HG02642 (cell line): ENCODE measurements around the gene ANXA4.
A peak's percentile ranks its signal among the peaks of the same experiment; 100 is the strongest.
"Not testable (repeated sequence)": the region's sequence is repeated elsewhere in the genome, so short reads cannot be mapped to it uniquely, and the experiment has no call there.

ENCODE experiments used
- ATAC-seq: cut with Tn5 transposase; IDR thresholded peaks from one replicate; pipeline ENCODE4 v1.9.1; 2021; ENCODE audit warnings: mild to moderate bottlenecking; ENCODE audit not compliant: unreplicated experiment, poor library complexity

ANXA4 gene

GRCh38 chr2:69745035-69745434 is 3.1 kb downstream of the ANXA4 start:
- ATAC-seq: no peak

GRCh38 chr2:69750246-69750645 is 8.3 kb downstream of the ANXA4 start:
- no peak for ATAC-seq

GRCh38 chr2:69753659-69754363 is 11.9 kb downstream of the ANXA4 start:
- ATAC-seq: no peak

- ATAC-seq: no peak
Observed at GRCh38 chr2:69754633-69755032, 12.7 kb downstream of the ANXA4 start.

GRCh38 chr2:69755862-69756467 is 14.0 kb downstream of the ANXA4 start:
- ATAC-seq: peak; percentile 61

GRCh38 chr2:69762025-69762424 is 20.1 kb downstream of the ANXA4 start:
- no peak for ATAC-seq

GRCh38 chr2:69762513-69763494 is 20.9 kb downstream of the ANXA4 start:
- no peak for ATAC-seq

- ATAC-seq: not testable (repeated sequence)
Observed at GRCh38 chr2:69763831-69764230, 21.9 kb downstream of the ANXA4 start.

- ATAC-seq: no peak
Observed at GRCh38 chr2:69764286-69765095, 22.6 kb downstream of the ANXA4 start.

GRCh38 chr2:69765096-69765380 is 23.1 kb downstream of the ANXA4 start:
- ATAC-seq: no peak

GRCh38 chr2:69766014-69766413 is 24.1 kb downstream of the ANXA4 start:
- no peak for ATAC-seq

- no peak for ATAC-seq
Observed at GRCh38 chr2:69767034-69767433, 25.1 kb downstream of the ANXA4 start.

- no peak for ATAC-seq
Observed at GRCh38 chr2:69768235-69768634, 26.3 kb downstream of the ANXA4 start.

GRCh38 chr2:69768789-69769188 is 26.9 kb downstream of the ANXA4 start:
- no peak for ATAC-seq

GRCh38 chr2:69769272-69769671 is 27.3 kb downstream of the ANXA4 start:
- ATAC-seq: no peak

- ATAC-seq: no peak
Observed at GRCh38 chr2:69770193-69770702, 28.3 kb downstream of the ANXA4 start.

GRCh38 chr2:69770747-69771146 is 28.8 kb downstream of the ANXA4 start:
- no peak for ATAC-seq

- ATAC-seq: no peak
Observed at GRCh38 chr2:69771461-69771860, 29.5 kb downstream of the ANXA4 start.

- ATAC-seq: no peak
Observed at GRCh38 chr2:69773206-69773605, 31.3 kb downstream of the ANXA4 start.
